UCSD-AML1 (cell line): Measurements from ENCODE around the gene EHD1.
A peak's percentile ranks its signal among the peaks of the same experiment; 100 is the strongest.

ENCODE experiments used
- DNase-seq: peaks from one replicate; lab custom pipeline; 2025; ENCODE audit not compliant: unreplicated experiment; lab: John Stamatoyannopoulos, UW

EHD1 gene

GRCh38 chr11:64845129-64845775, 33.2 kb downstream of the EHD1 start:
- DNase-seq, result no peak

GRCh38 chr11:64844330-64845128, 33.9 kb downstream of the EHD1 start, which contains the start of gene CDC42BPG:
TSS of gene CDC42BPG (minus strand) at chr11:64844653. CDS start at chr11:64844569, 84 bp downstream.
- peak; percentile 73 for DNase-seq

- DNase-seq, result no peak
Measured at GRCh38 chr11:64843686-64844329, 34.6 kb downstream of the EHD1 start.

GRCh38 chr11:64842851-64843685, 35.4 kb downstream of the EHD1 start:
- no peak for DNase-seq

GRCh38 chr11:64842366-64842759, 36.1 kb downstream of the EHD1 start:
- DNase-seq, result no peak

- DNase-seq, result no peak
Measured at GRCh38 chr11:64841592-64842365, 36.6 kb downstream of the EHD1 start.

- DNase-seq, result no peak
Measured at GRCh38 chr11:64839887-64840782, 38.3 kb downstream of the EHD1 start.

GRCh38 chr11:64839335-64839734, 39.1 kb downstream of the EHD1 start:
- DNase-seq, result no peak

- no peak for DNase-seq
Measured at GRCh38 chr11:64838600-64839334, 39.7 kb downstream of the EHD1 start.

GRCh38 chr11:64837887-64838351, 40.5 kb downstream of the EHD1 start:
- DNase-seq, result no peak

GRCh38 chr11:64836448-64837072, 41.9 kb downstream of the EHD1 start:
- no peak for DNase-seq

GRCh38 chr11:64835616-64836447, 42.6 kb downstream of the EHD1 start:
- DNase-seq, result no peak

GRCh38 chr11:64834723-64835615, 43.5 kb downstream of the EHD1 start:
- DNase-seq, result no peak

- no peak for DNase-seq
Measured at GRCh38 chr11:64834031-64834722, 44.2 kb downstream of the EHD1 start.

- DNase-seq, result no peak
Measured at GRCh38 chr11:64833509-64833908, 44.9 kb downstream of the EHD1 start.

- DNase-seq, result no peak
Measured at GRCh38 chr11:64833198-64833502, 45.3 kb downstream of the EHD1 start.
